Left kidney (tissue), 2 donors: ENCODE results near the gene BPIFB6. TPM values are rescaled to one million over a fixed set of nuclear protein-coding genes. Genes with fewer than 3 reads are reported as not detected.

Experiments used
- DNase-seq: peaks from one replicate; pipeline ENCODE4 v3.0.0-alpha.2; 2013
- polyA plus RNA-seq: library from polyadenylated mRNA; unstranded; fragments of 120-200 nt; gene quantifications from one replicate; pipeline ENCODE4 v1.2.1, GENCODE V29; 2013; ENCODE audit not compliant: insufficient read length

The BPIFB6 gene
- polyA plus RNA-seq, 1 donor, result not detected

GRCh38 chr20:33016581-33017109, 14.8 kb upstream of the BPIFB6 start:
- no peak for DNase-seq

GRCh38 chr20:33017542-33017941, 13.9 kb upstream of the BPIFB6 start:
- no peak for DNase-seq

DNA sequence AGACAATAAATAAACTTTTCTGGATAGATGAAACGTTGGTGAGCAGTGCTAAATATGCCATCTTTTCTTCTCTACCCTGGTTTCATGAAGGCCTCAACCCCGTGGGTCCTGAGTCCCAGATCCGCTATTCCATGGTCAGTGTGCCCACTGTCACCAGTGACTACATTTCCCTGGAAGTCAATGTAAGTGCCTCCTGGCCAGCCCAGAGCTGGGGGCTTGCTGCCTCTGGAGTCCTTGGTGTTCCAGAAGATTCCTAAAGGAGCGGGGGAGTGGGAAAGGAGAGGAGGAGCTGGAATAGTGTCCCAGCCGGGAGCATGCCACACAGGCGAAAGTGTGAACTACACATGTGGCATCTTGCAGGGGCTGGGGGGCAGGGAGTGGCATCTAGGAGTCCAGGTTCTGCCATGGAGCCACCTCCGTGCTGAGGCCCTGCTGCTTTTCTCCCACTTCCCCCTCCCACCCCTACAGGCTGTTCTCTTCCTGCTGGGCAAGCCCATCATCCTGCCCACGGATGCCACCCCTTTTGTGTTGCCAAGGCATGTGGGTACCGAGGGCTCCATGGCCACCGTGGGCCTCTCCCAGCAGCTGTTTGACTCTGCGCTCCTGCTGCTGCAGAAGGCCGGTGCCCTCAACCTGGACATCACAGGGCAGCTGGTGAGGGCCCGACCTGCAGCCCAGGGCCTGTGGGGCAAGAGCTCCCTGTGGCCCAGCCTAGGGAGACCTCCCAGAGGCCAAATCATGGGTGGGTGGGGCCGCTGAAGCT, 13.1 kb upstream of the BPIFB6 start:
- no peak for DNase-seq

DNA sequence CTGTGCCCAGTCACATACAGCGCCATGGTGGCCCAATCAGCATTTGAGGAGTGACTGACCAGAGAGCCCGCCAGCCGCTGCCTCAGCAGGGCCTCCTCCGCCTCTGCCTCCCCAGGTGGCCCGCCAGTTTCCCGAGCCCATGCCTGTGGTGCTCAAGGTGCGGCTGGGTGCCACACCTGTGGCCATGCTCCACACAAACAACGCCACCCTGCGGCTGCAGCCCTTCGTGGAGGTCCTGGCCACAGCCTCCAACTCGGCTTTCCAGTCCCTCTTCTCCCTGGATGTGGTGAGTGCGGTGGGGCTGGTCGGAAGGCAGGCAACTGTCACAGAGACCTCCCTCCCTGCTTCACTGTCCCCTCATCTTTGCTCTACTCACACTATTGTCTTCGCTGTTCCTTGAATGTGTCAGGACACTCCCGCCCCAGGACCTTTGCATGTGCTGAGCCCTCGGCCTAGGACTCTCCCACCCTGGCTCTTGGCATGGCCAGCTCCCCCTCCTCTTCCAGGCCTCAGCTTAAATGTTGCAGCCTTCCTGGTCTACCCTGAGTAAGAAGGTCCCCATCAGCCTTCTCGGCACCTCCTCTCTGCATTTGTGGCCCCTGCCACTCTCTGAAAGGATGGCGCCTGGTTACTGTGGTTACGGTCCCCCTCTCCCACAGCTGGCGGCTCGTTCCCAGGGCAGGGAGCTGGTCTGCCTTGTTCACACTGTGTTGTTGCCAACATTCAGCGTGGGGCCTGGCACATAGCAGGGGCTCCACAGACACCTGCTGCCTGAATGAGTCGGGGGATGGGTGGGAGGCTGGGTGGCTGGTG, 11.8 kb upstream of the BPIFB6 start:
- no peak for DNase-seq

DNA sequence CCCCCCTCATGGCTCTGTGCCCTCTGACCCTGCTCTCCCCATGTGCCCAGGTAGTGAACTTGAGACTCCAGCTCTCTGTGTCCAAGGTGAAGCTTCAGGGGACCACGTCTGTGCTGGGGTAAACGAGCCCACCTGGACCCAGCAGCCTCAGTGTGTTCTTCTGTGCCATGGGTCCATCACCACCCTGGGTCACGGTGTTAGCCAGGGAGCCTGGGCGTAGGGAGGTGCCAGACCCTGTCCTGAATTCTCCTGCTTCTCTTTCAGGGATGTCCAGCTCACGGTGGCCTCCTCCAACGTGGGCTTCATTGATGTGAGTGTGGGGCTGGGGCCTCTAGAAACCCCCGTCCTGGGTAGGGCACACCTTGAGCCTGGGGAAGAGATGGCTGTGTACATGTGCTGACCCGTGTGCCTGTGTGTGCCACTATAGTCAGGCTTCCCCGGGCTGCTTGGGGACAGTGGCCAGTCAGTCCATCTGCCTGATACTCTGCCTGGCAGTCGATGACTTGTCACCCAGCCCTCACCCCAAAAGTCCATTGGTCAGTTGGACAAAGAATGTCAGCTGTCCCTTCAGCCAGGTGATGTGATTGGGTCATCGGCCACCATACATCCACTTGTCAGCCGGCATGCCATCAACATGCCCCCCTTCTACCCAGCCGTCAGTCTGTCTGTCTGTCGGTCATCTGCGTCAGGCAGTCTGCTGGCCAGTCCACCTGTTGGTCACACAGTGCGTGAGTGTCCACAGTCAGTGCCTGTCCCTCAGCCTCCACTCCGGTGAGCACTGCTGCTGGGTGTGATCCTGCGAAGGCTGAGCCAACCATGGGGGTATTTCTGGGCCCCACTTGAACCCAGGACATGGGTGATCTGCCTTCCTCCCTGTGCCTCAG, 10.9 kb upstream of the BPIFB6 start:
- DNase-seq, result no peak

GRCh38 chr20:33021879-33022278, 9.6 kb upstream of the BPIFB6 start:
- no peak for DNase-seq

- DNase-seq, result no peak
Observed at GRCh38 chr20:33022289-33022688, 9.2 kb upstream of the BPIFB6 start.

- DNase-seq, result no peak
Observed at GRCh38 chr20:33022694-33023438, 8.6 kb upstream of the BPIFB6 start.

DNA sequence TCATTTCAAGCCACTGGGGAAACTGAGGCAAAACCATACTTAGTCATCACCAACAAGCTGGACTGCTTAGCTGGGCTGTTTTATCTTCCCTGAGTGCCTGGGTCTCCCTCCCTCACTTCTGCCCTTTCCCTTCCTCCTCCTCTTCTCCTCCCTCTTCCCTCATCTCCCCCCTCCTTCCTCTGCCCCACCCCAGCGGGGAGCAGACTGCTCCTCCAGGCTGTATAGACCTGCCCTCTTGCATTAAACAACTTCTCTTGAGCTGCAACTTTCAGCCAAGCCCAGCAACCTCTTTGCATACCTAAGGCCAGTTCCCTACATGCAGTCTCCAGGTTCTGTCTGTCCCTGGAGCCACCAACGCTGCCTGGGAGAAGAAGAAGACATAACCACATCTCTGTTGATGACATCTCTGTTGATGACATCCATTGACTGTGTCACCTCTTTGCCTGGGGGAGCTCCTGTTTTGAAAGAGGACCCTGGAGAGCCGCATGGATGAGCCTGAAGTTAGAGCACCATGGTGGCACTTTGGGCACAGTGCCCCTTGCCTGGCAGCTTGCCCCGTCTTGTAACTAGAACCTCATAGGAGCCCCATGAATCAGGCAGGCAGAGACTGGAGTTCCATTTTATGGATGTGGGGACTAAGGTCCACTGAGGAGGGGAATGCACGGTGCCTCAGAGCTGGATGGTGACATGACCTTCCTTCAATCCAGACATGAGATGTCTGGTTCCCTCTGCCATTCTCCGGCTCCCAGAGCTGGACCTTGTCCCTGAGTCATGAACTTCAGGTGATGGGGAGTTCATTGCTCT, 7.8 kb upstream of the BPIFB6 start:
- no peak for DNase-seq

DNA sequence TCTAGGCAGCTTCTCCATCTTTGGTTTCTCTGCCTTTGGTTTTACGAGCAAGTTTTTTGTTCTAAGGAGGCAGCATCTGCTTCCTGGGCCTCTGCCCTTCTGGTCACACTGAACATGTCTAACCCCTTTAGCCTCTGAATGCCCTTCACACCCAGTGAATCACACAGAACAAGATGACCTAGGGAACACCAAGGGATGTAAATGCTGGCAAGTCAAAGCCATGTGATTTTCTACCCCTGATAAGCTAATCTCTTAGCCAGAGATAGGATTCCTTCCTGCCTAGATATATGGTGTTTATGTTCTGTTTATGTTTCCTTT, 7.2 kb upstream of the BPIFB6 start:
- DNase-seq, result no peak

GRCh38 chr20:33024609-33025317, 6.7 kb upstream of the BPIFB6 start:
- no peak for DNase-seq

DNA sequence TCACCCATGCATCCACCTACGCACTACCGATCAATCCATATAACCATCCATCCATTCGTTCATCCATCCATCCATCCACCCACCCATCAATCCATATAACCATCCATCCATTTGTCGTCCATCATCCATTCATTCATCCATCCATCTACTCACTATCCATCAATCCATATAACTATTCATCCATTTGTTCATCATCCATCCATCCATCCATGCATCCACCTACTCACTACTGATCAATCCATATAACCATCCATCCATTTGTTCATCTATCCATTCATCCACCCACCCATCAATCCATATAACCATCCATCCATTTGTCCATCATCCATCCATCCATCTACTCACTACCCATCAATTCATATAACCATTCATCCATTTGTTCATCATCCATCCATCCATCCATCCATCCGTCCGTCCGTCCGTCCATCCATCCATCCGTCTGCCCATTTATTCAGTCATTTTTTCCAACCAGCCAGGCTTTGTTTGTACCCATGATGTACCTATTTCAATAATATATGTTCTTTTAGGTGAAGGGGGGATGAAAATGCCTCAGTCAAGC, 6.1 kb upstream of the BPIFB6 start:
- DNase-seq, result no peak

GRCh38 chr20:33026072-33026778, 5.2 kb upstream of the BPIFB6 start:
- DNase-seq, result no peak

GRCh38 chr20:33026779-33027759, 4.4 kb upstream of the BPIFB6 start:
- DNase-seq, result no peak

GRCh38 chr20:33027769-33028751, 3.4 kb upstream of the BPIFB6 start:
- DNase-seq, result no peak

- no peak for DNase-seq
Observed at GRCh38 chr20:33028875-33029274, 2.6 kb upstream of the BPIFB6 start.

DNA sequence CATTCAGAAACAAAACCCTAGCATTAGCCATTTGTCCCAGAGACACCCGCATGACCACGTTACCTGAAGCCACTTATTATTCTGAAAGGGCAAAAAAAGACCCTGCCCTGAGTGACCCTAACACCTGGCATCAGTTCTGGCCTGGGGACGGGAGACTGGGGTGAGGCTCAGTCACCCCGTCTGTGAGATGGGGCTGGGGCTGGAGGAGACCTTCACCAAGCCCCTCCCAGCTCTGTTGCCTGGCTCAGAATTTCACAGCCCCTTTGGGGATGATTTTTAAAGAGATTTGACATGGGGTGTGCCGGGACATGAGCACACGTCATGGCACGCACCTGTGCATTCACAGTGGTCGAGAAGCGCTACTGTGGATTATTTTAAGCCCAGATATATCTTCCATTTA, 1.4 kb upstream of the BPIFB6 start:
- DNase-seq, result no peak
